HG03439 (cell line): Measurements from ENCODE around the gene VAC14.

Experiments
- ATAC-seq: cut with Tn5 transposase; IDR thresholded peaks from one replicate; pipeline ENCODE4 v1.9.1; 2021; ENCODE audit warnings: mild to moderate bottlenecking, moderate library complexity; ENCODE audit not compliant: unreplicated experiment

Gene VAC14

GRCh38 chr16:70664325-70665112, 136.4 kb downstream of the VAC14 start:
- ATAC-seq, result no peak

GRCh38 chr16:70663524-70664324, 137.2 kb downstream of the VAC14 start:
- no peak for ATAC-seq

- ATAC-seq, result no peak
Observed at GRCh38 chr16:70662991-70663523, 137.9 kb downstream of the VAC14 start.

- ATAC-seq, result no peak
Observed at GRCh38 chr16:70661918-70662641, 138.9 kb downstream of the VAC14 start.

- ATAC-seq, result no peak
Observed at GRCh38 chr16:70661534-70661917, 139.4 kb downstream of the VAC14 start.

GRCh38 chr16:70660672-70661350, 140.1 kb downstream of the VAC14 start:
- no peak for ATAC-seq

- ATAC-seq, result no peak
Observed at GRCh38 chr16:70659953-70660671, 140.8 kb downstream of the VAC14 start.

- no peak for ATAC-seq
Observed at GRCh38 chr16:70659546-70659945, 141.4 kb downstream of the VAC14 start.

GRCh38 chr16:70658921-70659320, 142.0 kb downstream of the VAC14 start:
- ATAC-seq, result no peak

GRCh38 chr16:70657956-70658355, 143.0 kb downstream of the VAC14 start:
- no peak for ATAC-seq

GRCh38 chr16:70656712-70657263, 144.2 kb downstream of the VAC14 start:
- ATAC-seq, result no peak

- ATAC-seq, result no peak
Observed at GRCh38 chr16:70656065-70656711, 144.8 kb downstream of the VAC14 start.

- no peak for ATAC-seq
Observed at GRCh38 chr16:70653809-70654771, 146.9 kb downstream of the VAC14 start.

GRCh38 chr16:70653406-70653805, 147.6 kb downstream of the VAC14 start:
- no peak for ATAC-seq

GRCh38 chr16:70652322-70652721, 148.6 kb downstream of the VAC14 start:
- no peak for ATAC-seq

- no peak for ATAC-seq
Observed at GRCh38 chr16:70651524-70651923, 149.4 kb downstream of the VAC14 start.

- ATAC-seq, result no peak
Observed at GRCh38 chr16:70650216-70650615, 150.7 kb downstream of the VAC14 start.

- ATAC-seq, result no peak
Observed at GRCh38 chr16:70649300-70649699, 151.7 kb downstream of the VAC14 start.
